ENCODE results near the gene ALG2.

DNA sequence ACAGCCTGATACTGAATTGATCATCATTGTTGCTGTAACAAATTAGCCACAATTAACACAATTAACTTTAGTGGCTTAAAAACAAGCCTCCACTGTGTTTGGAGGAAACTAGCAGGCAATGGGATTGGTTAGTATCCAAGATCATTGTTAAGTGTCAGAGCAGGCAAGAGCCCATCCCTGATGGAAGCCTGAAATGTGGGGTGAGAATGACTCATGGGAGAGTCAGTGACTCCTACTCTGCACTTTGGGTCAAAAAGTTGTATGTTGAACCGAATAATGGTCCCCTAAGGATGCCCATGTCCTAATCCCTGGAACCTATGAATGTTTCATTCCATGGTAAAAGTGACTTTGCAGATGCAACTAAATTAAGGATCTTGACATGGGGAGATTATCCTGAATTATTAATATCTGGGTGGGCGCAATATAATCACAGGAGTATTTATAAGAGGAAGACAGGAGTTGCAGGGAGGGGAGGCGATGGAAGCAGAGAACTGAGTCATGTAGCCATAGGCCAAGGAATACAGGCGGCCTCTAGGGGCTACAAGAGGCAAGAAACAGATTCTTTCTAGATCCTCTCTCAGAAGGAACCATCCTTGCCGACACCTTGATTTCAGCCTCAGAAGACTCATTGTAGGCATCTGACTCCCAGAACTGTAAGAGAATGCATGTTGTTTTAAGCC lies 28.8 kb downstream of the ALG2 start:
- TF ChIP-seq, protein P1, sequence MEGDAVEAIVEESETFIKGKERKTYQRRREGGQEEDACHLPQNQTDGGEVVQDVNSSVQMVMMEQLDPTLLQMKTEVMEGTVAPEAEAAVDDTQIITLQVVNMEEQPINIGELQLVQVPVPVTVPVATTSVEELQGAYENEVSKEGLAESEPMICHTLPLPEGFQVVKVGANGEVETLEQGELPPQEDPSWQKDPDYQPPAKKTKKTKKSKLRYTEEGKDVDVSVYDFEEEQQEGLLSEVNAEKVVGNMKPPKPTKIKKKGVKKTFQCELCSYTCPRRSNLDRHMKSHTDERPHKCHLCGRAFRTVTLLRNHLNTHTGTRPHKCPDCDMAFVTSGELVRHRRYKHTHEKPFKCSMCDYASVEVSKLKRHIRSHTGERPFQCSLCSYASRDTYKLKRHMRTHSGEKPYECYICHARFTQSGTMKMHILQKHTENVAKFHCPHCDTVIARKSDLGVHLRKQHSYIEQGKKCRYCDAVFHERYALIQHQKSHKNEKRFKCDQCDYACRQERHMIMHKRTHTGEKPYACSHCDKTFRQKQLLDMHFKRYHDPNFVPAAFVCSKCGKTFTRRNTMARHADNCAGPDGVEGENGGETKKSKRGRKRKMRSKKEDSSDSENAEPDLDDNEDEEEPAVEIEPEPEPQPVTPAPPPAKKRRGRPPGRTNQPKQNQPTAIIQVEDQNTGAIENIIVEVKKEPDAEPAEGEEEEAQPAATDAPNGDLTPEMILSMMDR (conservative IDR thresholded peaks at IDR 0.05; ENCODE audit: low read depth in 2 of 2) = peak; percentile 47 to 53
- TF ChIP-seq EZH2 (IDR thresholded peaks at IDR 0.05; ENCODE audit: low read depth, unreplicated experiment) = no peak
- TF ChIP-seq ZNF331 (CRISPR knock-in tag; IDR thresholded peaks at IDR 0.05; ENCODE audit: low read depth) = no peak
- TF ChIP-seq EZH2phosphoT487 (IDR thresholded peaks at IDR 0.05; ENCODE audit: unreplicated experiment) = no peak
- no peak for TF ChIP-seq POLR2AphosphoS5 (IDR thresholded peaks at IDR 0.05; ENCODE audit: low read depth)
- TF ChIP-seq, protein P2, sequence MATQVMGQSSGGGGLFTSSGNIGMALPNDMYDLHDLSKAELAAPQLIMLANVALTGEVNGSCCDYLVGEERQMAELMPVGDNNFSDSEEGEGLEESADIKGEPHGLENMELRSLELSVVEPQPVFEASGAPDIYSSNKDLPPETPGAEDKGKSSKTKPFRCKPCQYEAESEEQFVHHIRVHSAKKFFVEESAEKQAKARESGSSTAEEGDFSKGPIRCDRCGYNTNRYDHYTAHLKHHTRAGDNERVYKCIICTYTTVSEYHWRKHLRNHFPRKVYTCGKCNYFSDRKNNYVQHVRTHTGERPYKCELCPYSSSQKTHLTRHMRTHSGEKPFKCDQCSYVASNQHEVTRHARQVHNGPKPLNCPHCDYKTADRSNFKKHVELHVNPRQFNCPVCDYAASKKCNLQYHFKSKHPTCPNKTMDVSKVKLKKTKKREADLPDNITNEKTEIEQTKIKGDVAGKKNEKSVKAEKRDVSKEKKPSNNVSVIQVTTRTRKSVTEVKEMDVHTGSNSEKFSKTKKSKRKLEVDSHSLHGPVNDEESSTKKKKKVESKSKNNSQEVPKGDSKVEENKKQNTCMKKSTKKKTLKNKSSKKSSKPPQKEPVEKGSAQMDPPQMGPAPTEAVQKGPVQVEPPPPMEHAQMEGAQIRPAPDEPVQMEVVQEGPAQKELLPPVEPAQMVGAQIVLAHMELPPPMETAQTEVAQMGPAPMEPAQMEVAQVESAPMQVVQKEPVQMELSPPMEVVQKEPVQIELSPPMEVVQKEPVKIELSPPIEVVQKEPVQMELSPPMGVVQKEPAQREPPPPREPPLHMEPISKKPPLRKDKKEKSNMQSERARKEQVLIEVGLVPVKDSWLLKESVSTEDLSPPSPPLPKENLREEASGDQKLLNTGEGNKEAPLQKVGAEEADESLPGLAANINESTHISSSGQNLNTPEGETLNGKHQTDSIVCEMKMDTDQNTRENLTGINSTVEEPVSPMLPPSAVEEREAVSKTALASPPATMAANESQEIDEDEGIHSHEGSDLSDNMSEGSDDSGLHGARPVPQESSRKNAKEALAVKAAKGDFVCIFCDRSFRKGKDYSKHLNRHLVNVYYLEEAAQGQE (IDR thresholded peaks at IDR 0.05; ENCODE audit: unreplicated experiment) = no peak
- no peak for TF ChIP-seq NANOG (IDR thresholded peaks at IDR 0.05; ENCODE audit: borderline replicate concordance)
- no peak for TF ChIP-seq JUNB (IDR thresholded peaks at IDR 0.05; ENCODE audit: unreplicated experiment)
- no peak for TF ChIP-seq CREB1 (CRISPR knock-in tag; IDR thresholded peaks at IDR 0.05; ENCODE audit: low read depth)
- no peak for TF ChIP-seq ZNF114 (CRISPR knock-in tag; IDR thresholded peaks at IDR 0.05)
- TF ChIP-seq, protein P3, sequence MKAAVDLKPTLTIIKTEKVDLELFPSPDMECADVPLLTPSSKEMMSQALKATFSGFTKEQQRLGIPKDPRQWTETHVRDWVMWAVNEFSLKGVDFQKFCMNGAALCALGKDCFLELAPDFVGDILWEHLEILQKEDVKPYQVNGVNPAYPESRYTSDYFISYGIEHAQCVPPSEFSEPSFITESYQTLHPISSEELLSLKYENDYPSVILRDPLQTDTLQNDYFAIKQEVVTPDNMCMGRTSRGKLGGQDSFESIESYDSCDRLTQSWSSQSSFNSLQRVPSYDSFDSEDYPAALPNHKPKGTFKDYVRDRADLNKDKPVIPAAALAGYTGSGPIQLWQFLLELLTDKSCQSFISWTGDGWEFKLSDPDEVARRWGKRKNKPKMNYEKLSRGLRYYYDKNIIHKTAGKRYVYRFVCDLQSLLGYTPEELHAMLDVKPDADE (IDR thresholded peaks at IDR 0.05) = no peak
- no peak for TF ChIP-seq STAT1 (IDR thresholded peaks at IDR 0.05; ENCODE audit: unreplicated experiment)
- TF ChIP-seq, protein P4, sequence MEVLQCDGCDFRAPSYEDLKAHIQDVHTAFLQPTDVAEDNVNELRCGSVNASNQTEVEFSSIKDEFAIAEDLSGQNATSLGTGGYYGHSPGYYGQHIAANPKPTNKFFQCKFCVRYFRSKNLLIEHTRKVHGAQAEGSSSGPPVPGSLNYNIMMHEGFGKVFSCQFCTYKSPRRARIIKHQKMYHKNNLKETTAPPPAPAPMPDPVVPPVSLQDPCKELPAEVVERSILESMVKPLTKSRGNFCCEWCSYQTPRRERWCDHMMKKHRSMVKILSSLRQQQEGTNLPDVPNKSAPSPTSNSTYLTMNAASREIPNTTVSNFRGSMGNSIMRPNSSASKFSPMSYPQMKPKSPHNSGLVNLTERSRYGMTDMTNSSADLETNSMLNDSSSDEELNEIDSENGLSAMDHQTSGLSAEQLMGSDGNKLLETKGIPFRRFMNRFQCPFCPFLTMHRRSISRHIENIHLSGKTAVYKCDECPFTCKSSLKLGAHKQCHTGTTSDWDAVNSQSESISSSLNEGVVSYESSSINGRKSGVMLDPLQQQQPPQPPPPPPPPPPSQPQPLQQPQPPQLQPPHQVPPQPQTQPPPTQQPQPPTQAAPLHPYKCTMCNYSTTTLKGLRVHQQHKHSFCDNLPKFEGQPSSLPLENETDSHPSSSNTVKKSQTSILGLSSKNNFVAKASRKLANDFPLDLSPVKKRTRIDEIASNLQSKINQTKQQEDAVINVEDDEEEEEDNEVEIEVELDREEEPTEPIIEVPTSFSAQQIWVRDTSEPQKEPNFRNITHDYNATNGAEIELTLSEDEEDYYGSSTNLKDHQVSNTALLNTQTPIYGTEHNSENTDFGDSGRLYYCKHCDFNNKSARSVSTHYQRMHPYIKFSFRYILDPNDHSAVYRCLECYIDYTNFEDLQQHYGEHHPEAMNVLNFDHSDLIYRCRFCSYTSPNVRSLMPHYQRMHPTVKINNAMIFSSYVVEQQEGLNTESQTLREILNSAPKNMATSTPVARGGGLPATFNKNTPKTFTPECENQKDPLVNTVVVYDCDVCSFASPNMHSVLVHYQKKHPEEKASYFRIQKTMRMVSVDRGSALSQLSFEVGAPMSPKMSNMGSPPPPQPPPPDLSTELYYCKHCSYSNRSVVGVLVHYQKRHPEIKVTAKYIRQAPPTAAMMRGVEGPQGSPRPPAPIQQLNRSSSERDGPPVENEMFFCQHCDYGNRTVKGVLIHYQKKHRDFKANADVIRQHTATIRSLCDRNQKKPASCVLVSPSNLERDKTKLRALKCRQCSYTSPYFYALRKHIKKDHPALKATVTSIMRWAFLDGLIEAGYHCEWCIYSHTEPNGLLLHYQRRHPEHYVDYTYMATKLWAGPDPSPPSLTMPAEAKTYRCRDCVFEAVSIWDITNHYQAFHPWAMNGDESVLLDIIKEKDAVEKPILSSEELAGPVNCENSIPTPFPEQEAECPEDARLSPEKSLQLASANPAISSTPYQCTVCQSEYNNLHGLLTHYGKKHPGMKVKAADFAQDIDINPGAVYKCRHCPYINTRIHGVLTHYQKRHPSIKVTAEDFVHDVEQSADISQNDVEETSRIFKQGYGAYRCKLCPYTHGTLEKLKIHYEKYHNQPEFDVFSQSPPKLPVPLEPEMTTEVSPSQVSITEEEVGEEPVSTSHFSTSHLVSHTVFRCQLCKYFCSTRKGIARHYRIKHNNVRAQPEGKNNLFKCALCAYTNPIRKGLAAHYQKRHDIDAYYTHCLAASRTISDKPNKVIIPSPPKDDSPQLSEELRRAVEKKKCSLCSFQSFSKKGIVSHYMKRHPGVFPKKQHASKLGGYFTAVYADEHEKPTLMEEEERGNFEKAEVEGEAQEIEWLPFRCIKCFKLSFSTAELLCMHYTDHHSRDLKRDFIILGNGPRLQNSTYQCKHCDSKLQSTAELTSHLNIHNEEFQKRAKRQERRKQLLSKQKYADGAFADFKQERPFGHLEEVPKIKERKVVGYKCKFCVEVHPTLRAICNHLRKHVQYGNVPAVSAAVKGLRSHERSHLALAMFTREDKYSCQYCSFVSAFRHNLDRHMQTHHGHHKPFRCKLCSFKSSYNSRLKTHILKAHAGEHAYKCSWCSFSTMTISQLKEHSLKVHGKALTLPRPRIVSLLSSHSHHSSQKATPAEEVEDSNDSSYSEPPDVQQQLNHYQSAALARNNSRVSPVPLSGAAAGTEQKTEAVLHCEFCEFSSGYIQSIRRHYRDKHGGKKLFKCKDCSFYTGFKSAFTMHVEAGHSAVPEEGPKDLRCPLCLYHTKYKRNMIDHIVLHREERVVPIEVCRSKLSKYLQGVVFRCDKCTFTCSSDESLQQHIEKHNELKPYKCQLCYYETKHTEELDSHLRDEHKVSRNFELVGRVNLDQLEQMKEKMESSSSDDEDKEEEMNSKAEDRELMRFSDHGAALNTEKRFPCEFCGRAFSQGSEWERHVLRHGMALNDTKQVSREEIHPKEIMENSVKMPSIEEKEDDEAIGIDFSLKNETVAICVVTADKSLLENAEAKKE (CRISPR knock-in tag; IDR thresholded peaks at IDR 0.05) = no peak
